Stimulated activated CD4-positive, alpha-beta T cell treated with anti-CD3 and anti-CD28 coated beads, TNF-alpha, amount 100 ng/mL, for 1 hour (primary cell): Measurements from ENCODE around the gene CCDC187.

Experiments used
- DNase-seq, 3 donors: peaks; one replicate each; pipeline ENCODE4 v3.0.0-alpha.2; 2020; ENCODE audit warnings: low read depth in 3 of 3, low spot score in 1 of 3

CCDC187 gene

DNA sequence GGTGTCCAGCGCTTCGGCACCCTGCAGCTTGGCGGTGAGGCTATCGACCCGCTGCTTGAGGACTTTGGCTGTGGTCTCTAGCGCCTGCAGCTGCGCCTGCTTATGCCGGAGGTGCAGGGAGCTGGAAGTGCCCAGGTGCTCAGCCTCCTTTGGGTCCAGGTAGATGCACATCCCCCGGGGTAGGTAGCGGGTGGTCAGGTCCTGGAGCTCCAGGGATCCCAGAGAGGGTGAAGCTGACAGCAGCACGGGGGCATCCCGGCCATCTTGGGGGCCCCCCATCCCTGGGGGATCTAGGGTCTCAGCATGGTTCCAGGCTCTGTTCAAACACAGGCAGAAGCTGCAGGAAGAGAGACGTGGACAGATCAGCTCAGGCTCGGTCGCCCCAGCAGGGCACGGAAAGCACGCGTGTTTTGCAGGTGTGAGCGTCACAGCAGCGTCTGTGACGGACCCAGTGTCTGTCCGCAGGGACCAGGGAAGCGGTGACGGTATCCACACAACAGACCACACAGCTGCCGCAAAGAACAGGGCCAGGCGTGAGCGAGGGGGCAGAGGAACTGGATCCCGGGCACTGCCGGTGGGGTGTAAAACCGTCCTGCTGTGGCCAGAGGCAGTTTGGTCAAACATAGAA is 17.4 kb downstream of the CCDC187 start:
- DNase-seq = no peak

DNA sequence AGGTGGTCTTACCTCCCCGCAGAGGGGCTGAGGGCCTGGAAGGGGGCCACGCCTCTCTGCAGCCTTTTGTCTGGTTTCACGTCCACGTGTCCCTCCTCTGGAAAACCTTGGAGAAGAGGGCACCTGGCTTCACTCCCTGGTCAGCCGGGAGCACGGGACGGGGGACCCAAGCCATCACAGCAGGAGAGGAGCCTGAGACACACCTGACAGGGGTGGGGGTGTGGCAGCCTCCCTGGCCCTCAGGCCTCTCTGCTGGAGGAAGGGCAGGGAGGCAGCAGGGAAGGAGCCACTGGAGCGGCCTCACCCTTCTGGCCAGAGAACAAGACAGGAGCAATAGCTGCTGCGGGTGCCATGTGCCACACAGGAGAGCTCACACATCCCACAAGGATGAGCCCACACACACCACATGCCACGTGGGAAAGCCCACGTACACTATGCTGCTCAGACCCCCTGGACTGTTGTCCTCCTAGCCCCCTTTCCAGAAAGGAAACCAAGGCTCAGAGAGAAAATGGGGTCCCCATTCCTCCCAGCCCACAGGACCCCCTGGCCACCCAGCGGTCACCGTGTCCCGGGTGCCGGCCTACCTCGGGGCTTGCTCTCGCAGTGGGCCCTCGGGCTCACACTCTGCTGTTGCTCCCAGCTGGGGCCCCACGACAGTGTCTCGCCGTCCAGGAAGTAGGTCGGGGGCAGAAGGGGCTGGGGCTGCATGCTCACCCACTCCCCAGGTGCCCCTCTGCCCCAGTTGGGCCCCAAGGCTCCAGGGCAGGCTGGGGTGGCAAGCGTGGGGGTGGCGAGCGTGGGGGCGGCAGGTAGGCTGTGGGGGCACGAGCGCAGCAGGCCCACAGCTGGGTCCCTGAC is 18.2 kb downstream of the CCDC187 start:
- DNase-seq = no peak

DNA sequence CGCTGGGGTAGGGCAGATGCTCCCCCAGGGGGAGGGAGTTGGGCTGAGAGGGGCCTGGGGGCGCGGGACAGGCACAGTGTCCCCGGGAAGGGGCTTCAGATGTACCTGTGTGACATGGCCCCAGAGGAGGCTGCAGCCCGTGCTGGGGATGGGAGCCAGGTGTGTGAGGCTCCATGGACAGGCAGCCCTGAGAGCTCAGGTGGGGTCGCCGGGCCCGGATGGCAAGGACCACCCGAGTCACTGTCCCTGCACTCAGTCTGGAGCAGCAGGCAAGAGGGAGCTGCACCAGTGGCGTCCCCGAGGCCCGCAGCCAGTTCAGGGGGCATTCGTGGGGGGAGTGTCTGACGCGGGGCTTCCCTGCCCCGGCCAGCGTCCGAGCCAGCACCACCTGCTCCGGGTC is 18.9 kb downstream of the CCDC187 start:
- DNase-seq = no peak

DNA sequence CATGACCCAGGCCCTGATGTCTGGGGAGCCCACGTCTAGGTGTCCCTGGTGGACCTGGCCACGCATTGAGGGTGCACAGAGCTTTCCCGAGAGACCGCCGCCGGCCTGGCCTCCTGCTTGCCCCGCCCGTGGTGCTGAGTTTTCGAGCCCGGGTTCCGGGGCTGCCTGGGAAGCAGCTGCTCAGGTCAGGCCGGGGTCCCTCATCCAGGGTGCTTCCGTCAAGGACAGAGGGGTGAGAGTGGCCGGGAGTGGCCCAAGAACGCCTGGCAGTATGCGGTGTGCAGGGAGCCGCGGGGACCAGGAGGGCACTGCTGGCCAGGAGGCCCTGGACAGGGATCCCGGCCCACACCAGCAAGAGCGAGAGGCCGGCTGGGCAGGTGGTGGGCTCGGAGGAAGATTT is 19.6 kb downstream of the CCDC187 start:
- DNase-seq = no peak

DNA sequence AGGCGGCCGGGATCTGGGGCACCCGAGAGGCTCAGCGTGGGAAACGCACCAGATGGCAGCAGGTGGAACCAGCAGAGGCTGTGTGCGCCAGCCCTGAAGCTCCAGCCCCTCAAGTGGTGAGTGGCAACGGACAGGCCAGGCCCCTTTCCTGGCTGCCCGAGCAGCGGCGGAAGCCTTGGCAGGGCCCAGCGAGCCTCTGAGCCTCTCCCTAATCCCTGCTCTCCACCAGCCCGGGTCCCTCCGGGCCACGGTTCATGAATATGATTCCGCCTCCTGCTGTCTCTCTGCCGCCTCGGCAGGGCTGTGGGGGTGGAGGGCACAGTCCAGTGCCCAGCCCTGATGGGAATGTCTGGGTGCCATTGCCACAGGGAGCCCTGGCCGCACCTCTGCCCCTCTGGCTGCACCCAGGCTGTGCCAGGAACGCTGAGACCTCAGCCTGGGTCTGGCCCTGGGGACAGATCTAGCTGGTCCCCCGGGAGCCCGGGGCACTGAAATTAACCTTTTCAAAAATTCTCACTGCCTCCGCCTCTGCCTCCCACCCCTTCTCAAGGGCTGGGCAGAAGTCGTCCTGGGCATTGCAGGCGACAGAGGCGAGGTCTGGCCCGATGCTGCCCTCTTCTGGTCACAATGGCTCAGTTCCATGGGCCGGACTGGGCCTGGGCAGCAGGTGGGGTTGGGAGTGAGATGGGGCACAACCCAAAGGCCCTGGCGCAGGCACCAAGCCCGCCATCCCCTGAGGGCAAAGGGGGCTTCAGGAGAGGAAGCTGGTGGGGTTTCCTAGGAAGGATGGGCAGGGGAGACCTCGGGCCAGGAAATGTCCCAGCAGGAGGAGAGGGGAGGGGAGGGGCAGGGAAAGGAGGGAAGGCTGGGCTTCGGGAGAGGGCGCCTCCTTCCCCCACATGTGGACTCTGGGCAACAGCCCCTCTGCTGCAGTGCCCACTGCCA is 20.3 kb downstream of the CCDC187 start:
- peak; percentile 21 to 68 (median 48) for DNase-seq

DNA sequence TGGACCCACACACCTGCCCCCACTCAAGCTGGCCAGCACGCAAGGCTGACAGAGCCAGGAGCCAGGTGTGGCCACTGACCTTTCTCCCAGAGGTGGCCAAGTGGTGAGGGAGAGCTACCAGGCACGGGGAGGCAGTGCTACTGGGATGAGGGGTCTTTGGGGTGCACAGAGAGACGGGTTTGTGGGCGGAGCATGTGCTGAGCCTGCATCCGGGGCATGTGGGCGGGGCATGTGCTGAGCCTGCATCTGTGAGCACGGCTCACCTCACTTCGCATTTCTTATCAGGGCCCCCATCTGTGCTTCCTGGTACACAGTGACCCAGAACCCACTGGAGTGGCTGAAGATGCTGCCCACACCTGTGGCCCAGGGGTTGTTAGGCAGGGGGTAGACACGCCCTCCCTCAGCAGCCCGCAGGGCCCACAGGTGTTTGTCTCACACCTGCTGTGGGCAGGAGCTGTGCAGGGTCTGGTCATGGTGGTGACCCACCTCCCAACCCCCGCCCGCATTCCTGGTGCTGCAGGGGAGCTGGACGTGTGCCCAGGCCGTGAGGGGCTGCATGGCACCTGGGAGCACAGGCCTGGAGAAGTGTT is 21.5 kb downstream of the CCDC187 start:
- DNase-seq = no peak

DNA sequence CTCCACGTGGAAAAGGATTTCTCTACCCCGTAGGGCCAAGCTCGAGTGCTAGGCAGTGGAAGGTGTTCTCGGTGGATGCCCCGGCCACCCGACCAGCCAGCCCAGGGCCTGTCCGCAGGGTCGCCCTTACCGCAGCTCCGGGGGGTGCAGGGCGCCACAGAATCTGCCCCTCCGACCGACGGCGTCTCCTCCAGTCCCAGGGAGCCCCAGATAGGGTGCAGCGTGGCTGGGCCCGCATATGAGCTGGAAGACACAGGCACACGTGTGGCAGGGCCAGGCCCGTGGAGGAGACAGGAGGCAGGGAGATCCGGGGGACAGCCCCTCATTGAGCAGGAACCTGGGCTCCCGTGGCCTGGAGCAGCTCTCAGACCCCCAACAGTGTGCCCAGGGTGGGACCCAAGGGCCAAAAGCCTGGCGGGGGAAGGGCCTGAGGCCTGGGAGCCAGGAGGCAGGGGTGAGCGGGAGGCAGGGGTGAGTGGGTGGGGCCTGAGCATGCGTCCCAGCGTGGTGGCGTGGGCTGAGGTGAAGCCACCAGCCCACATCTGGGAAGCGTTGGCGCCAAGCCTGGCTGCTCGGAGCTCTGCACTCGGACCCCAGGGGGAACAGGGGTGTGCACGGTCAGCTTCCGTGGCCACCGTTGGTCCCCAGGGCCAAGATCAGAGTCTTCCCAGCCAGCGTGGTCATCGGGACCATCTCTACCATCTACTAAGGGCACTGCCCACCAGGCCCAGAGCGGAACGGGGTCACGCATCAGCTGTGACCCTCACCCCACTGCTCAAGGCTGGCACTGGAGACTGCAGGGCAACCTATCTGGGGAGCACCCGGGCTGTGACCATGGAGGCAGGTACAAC is 22.2 kb downstream of the CCDC187 start:
- DNase-seq = no peak

DNA sequence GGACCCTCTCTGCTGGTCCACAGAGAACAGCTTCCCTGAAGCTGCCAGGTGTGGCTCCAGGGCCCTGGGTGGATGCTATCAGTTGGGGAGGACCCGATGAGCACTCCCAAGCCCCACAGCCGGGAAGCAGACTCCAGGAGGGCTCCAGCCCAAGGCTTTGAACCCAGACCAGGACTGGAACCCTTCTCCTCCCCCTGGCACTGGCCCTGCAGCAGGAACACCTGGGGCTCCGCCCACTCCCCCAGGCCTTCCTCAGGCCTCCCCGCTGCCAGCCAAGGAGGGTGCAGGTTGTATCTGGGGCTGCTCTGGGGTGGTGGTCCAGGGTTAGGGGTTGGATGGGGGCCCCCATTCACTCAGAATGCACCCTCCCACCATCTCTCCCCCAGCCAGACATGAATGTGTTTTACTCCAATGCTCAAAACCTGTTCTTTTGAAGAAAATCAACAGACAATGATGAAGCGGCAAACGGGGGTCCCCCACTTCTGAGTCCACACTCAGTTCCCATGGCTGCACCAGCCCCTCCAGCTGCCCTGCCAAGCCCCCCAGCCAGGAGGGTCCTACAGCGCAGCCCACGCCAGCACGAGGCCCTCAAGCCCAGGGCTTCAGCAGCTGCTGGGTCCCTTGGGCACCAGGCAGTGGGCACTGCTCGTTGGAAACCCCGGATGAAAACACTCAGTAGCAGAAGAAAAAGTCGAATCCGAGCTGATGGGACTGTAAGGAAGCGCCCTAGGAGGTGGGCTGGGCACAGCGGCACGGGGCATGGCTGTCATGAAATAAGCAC is 23.2 kb downstream of the CCDC187 start:
- DNase-seq = no peak

DNA sequence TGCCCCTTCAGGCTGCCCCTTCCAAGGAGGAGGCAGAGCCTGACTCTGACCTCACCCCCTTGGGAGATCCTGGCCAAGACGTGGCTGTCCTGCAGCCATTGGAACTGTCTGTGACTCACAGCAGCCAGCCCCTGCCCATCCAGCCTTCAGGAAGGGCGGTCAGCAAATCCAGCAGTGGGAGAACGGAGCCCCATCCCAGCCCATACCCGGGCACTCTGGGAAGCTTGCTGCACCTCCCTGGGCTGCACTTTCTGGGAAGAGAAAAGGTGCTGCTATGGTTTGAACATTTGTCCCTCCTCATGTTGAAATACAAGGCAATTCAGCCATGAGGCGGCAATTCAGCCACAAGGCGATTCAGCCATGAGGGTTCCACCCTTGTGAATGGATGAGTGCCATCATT is 24.4 kb downstream of the CCDC187 start:
- no peak for DNase-seq

DNA sequence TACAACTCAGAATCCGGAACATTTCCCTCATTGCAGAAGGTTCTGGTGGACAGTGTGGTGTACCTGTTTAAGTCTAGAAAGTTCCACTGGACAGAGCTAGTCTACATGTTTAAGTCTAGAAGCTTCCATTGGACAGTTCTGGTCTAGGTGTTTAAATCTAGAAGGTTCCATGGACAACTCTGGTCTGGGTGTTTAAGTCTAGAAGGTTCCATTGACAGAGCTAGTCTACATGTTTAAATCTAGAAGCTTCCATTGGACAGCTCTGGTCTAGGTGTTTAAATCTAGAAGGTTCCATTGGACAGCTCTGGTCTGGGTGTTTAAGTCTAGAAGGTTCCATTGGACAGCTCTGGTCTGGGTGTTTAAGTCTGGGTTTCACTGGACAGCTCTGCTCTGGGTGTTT is 25.0 kb downstream of the CCDC187 start:
- no peak for DNase-seq

DNA sequence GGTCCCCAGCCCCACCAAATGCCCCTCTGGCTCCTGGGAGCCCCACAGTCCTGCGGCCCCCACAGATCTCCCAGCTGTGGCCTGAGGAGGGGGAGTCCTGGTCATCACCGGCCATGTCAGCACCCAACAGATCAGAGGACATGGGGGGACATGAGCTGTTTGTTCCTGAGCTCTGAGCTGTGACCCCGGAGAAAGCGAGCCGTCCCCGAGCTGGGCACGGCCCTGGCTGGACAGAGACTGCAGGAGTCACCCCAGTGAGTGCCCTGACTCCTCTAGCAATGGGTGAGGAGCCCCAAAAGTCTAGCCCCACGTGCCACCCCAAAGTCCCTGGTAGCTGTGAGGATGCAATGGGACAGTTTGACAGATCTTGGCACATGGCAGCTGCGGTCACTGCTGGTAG is 25.7 kb downstream of the CCDC187 start:
- no peak for DNase-seq

DNA sequence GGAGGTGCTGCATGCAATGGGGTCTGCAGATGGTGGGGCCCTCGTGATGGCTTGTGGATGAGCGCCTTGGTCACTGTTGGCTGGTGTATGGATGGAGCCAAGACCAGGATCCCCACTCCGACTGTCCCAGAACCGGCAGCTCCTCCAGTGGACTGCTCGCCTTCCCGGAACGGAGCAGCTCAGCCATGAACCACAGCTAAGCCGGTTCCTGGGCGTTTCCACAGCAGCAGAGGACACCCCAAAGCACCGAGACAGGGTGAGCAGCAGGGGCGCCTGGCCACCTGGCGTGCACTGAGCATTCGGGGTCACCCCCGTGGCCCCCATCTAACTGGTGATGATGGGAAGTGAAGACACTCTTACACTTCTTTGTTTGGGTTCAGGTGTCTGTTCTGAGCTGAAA is 26.1 kb downstream of the CCDC187 start:
- no peak for DNase-seq

DNA sequence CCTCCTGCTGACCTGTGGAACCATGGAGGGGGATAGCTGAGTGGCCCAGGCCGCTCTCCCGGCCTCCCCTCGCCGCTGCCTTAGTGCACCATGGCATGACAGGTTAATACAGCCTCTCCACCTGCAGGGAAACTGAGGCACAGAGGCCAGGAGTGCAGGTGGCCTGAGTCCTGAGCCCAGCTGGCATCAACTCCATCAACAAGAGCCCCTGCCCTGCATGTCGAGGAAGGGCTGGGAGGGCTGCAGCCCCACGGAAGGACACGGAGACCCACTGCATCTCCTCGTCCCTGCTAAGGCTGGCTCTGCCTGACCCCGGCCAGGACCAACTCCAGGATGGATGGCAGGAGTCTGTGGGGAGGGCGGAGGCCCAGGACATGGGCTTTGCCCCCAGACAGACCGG is 27.2 kb downstream of the CCDC187 start:
- no peak for DNase-seq

DNA sequence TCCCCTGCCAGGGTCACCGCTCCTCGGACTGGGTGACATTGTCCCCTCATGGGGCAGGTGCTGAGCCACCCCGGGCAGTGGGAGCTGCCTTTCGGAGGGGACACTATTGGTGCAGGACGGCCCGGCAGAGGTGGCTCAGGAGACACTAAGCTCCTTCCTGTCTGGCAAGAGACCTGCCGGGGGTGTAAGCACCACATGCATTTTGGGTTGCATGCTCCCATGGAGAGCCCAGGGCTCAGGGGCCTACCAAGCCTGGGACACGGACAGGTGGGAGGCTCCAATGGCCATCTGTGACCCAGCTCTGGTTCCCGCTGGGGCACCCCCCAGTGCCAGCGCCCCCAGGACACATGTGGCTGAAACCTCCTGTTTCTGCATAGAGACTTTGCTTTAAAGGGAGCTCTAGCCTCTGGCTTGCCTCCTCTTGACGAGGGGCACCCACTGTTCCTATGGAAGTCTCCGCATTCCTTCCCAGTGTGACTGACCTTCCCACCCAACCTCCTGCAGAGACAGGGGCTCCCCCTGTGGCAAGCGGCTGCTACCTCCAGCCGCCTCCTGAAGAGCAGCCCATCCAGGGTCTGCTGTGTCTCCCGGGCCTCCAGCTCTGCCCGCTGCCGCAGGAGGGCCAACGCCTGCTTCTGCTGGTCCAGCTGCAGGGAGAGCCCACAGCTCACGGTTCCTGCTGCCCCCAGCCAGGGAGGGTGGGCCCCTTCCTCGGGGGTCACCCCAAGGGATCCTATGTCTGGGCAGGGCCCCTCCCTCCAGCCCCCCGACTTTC is 28.1 kb downstream of the CCDC187 start:
- no peak for DNase-seq

DNA sequence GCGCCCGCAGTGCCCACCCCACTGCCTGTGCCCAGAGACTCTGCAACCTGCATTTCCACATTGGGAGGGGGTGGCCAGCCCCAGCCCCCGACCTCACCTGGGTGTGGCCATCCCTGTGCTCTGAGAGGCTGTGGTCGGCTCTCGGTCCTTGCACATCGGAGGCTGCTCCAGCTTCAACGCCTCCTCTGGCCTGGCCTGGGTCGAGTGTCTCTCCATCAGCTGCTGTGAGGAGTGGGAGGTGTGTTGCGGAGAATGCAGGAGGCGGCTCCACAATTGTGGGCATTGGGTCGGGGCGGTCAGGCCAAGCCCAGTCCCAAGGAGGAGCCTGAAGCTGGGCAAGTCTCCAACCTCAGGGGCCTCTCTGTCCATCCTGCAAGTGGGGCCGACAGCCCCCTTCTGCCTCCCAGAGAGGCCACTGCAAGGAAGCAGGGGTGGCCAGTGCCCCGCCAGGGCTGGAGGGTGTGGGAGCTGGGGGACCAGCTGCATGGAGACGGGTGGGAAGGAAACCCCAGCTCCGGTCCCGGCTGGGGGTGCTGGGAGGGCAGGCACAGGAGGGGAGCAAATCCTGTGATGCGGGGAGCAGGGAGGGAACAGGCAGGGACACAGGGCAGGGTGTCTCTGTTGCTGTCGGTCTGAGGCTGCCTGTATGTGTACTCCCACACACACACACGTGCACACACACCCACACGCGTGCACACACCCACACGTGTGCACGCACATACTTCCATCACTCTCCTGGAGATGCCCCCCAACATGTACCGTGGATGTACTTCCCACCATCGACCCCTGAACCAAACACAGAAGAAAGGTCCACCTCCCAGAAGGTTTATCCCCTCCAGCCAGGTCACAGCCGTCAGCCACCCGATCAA is 28.9 kb downstream of the CCDC187 start:
- no peak for DNase-seq

DNA sequence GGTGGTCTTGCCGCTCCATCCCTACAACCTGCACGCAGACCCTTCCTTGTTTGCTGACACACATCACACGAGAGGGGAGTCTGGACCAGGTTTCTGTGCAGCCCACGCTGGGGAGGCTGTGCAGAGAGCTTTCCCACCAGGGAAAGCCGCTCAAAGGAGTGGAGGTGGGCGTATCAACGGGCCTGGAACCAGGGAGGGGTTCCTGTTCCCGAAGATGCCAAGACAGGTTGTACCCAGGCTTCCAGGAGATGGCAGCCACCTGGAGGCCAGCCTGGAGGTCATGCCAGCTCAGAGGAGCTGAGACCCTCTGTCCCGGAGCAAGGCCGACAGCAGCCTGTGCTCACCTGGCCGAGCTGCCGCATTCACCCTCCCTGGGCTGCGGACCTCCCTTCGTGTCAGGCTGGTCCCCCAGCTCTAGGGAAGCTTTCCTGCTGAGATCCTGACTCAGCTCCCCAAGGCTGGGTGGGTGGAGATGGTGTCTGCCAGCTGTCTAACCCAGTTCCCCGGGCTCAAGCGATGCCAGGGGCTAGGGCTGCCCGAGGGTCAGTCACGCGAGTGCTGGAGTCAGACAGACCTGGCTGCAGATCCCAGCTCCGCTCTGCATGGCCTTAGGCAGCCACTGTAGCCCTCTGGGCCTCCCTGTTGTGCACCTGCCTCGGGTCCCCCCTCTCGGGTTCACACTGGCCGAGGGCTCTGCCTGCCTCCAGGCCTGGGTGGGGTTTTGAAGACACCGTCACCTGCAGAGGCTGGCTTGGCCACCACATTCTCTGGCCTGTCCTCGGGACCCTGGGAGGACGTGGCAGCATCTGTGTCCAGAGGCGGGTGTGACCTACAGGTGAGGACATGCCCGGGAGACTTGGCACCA is 29.7 kb downstream of the CCDC187 start:
- DNase-seq = no peak
